H9 (cell line): ENCODE data around the gene FAM124A. TPM values are rescaled to one million over a fixed set of nuclear protein-coding genes. Genes with fewer than 3 reads are reported as not detected.

Experiments
- DNase-seq: peaks from one replicate; pipeline ENCODE4 v3.0.0-alpha.2; 2017
- H2AFZ ChIP-seq: one replicate; pipeline ENCODE4 v1.6.1; 2013; ENCODE audit warnings: mild to moderate bottlenecking, low read length, control low read depth, moderate library complexity
- H2AK5ac ChIP-seq: 2 replicates; pipeline ENCODE4 v1.6.1; 2013; ENCODE audit warnings: low read length, control low read depth, mixed read lengths; ENCODE audit not compliant: insufficient read length
- H2BK120ac ChIP-seq: one replicate; pipeline ENCODE4 v1.6.1; 2013; ENCODE audit warnings: low read depth, mild to moderate bottlenecking, low read length, control low read depth, inconsistent platforms; ENCODE audit not compliant: poor library complexity, severe bottlenecking
- H2BK12ac ChIP-seq: 2 replicates; pipeline ENCODE4 v1.6.1; 2013; ENCODE audit warnings: low read length, control low read depth, mixed read lengths, low read depth; ENCODE audit not compliant: insufficient read length
- H2BK15ac ChIP-seq: 2 replicates; pipeline ENCODE4 v1.6.1; 2013; ENCODE audit warnings: low read depth, low read length, control low read depth
- H2BK20ac ChIP-seq: one replicate; pipeline ENCODE4 v1.6.1; 2013; ENCODE audit warnings: low read depth, mild to moderate bottlenecking, low read length, control low read depth, inconsistent platforms; ENCODE audit not compliant: poor library complexity, severe bottlenecking
- H2BK5ac ChIP-seq: 2 replicates; pipeline ENCODE4 v1.6.1; 2013; ENCODE audit warnings: low read length, control low read depth, mixed read lengths; ENCODE audit not compliant: insufficient read length
- H3K14ac ChIP-seq: 2 replicates; pipeline ENCODE4 v1.6.1; 2013; ENCODE audit warnings: low read length, control low read depth; ENCODE audit not compliant: insufficient read depth
- H3K18ac ChIP-seq: 2 replicates; pipeline ENCODE4 v1.6.1; 2013; ENCODE audit warnings: low read depth, mild to moderate bottlenecking, mixed read lengths, low read length, control low read depth; ENCODE audit not compliant: insufficient read length
- H3K23ac ChIP-seq: 2 replicates; pipeline ENCODE4 v1.6.1; 2013; ENCODE audit warnings: low read length, control low read depth, mixed read lengths, low read depth; ENCODE audit not compliant: insufficient read length
- H3K23me2 ChIP-seq: 2 replicates; pipeline ENCODE4 v1.6.1; 2013; ENCODE audit warnings: low read depth, mild to moderate bottlenecking, mixed read lengths, low read length, control low read depth; ENCODE audit not compliant: insufficient read length, poor library complexity, severe bottlenecking
- H3K27ac ChIP-seq: 2 replicates; pipeline ENCODE4 v1.5.1; 2013; ENCODE audit warnings: low read length, control low read depth, mixed read lengths, low read depth; ENCODE audit not compliant: insufficient read length
- H3K27me3 ChIP-seq: 2 replicates; pipeline ENCODE4 v1.6.1; 2013; ENCODE audit warnings: low read length, control low read depth, inconsistent platforms; ENCODE audit not compliant: insufficient read depth
- H3K4ac ChIP-seq: 2 replicates; pipeline ENCODE4 v1.6.1; 2013; ENCODE audit warnings: low read depth, mild to moderate bottlenecking, control low read depth, inconsistent platforms, low read length, moderate library complexity
- H3K4me1 ChIP-seq: 2 replicates; pipeline ENCODE4 v1.6.1; 2013; ENCODE audit warnings: low read length, control low read depth, inconsistent platforms; ENCODE audit not compliant: insufficient read depth
- H3K4me2 ChIP-seq: 2 replicates; pipeline ENCODE4 v1.6.1; 2013; ENCODE audit warnings: low read length, control low read depth, mixed read lengths; ENCODE audit not compliant: insufficient read length, insufficient read depth
- H3K56ac ChIP-seq: 2 replicates; pipeline ENCODE4 v1.6.1; 2013; ENCODE audit warnings: low read depth, mild to moderate bottlenecking, mixed read lengths, low read length, control low read depth; ENCODE audit not compliant: insufficient read length
- H3K79me1 ChIP-seq: 2 replicates; pipeline ENCODE4 v1.6.1; 2013; ENCODE audit warnings: low read depth, mild to moderate bottlenecking, moderate library complexity, low read length, control low read depth, inconsistent platforms; ENCODE audit not compliant: insufficient read depth, poor library complexity, severe bottlenecking
- H3K79me2 ChIP-seq: 2 replicates; pipeline ENCODE4 v1.6.1; 2013; ENCODE audit warnings: low read length, control low read depth, inconsistent platforms; ENCODE audit not compliant: insufficient read depth
- H3K9ac ChIP-seq: 2 replicates; pipeline ENCODE4 v1.6.1; 2013; ENCODE audit warnings: low read length, control low read depth, mixed read lengths; ENCODE audit not compliant: insufficient read length; ENCODE audit errors: extremely low read depth
- H3K9me3 ChIP-seq: one replicate; pipeline ENCODE4 v1.6.1; 2013; ENCODE audit warnings: low read depth, low read length, inconsistent platforms; ENCODE audit not compliant: control insufficient read depth
- H3T11ph ChIP-seq: one replicate; pipeline ENCODE4 v1.6.1; 2013; ENCODE audit warnings: mild to moderate bottlenecking, low read length, control low read depth, inconsistent platforms
- H4K20me1 ChIP-seq: one replicate; pipeline ENCODE4 v1.6.1; 2013; ENCODE audit not compliant: control insufficient read depth, insufficient read length, insufficient read depth
- H4K5ac ChIP-seq: 2 replicates; pipeline ENCODE4 v1.6.1; 2013; ENCODE audit warnings: low read depth, mild to moderate bottlenecking, mixed read lengths, low read length, control low read depth; ENCODE audit not compliant: insufficient read length
- H4K8ac ChIP-seq: replicated peaks from 2 replicates; pipeline ENCODE4 v1.6.1; 2013; ENCODE audit warnings: low read length, control low read depth, mixed read lengths, low read depth; ENCODE audit not compliant: insufficient read length
- H4K91ac ChIP-seq: 2 replicates; pipeline ENCODE4 v1.6.1; 2013; ENCODE audit warnings: low read depth, mild to moderate bottlenecking, moderate library complexity, mixed read lengths, low read length, control low read depth; ENCODE audit not compliant: insufficient read length
- H3K27ac Mint-ChIP-seq, 3 experiments: 2 replicates in 2 of 3; 3 replicates in 1 of 3; pipeline ENCODE4 v1.8.0; 2020 to 2021; ENCODE audit warnings: mixed read lengths in 3 of 3, mild to moderate bottlenecking in 1 of 3, moderate library complexity in 1 of 3
- H3K27me3 Mint-ChIP-seq: 2 replicates; pipeline ENCODE4 v1.8.0; 2021; ENCODE audit warnings: low read depth, mild to moderate bottlenecking, moderate library complexity, mixed read lengths
- H3K36me3 Mint-ChIP-seq, 3 experiments: 2 replicates in 2 of 3; 3 replicates in 1 of 3; pipeline ENCODE4 v1.8.0; 2020 to 2021; ENCODE audit warnings: low read depth in 3 of 3, mixed read lengths in 3 of 3; ENCODE audit not compliant: insufficient read depth in 1 of 3
- H3K4me1 Mint-ChIP-seq, 2 experiments: 2 replicates each; pipeline ENCODE4 v1.8.0; 2020; ENCODE audit warnings: mixed read lengths in 2 of 2
- H3K4me3 Mint-ChIP-seq, 2 experiments: 2 replicates in 1 of 2; 3 replicates in 1 of 2; pipeline ENCODE4 v1.8.0; 2020 to 2021; ENCODE audit warnings: mild to moderate bottlenecking in 2 of 2, mixed read lengths in 2 of 2, moderate library complexity in 1 of 2
- H3K9me3 Mint-ChIP-seq, 2 experiments: 2 replicates in 1 of 2; 3 replicates in 1 of 2; pipeline ENCODE4 v1.8.0; 2020; ENCODE audit warnings: mild to moderate bottlenecking in 2 of 2, mixed read lengths in 2 of 2, moderate library complexity in 1 of 2
- WGBS: extraction: QIAGEN DNeasy Blood & Tissue Kit; methylation state at CpG from one replicate; pipeline ENCODE4 v1.1.7; 2013; ENCODE audit warnings: missing lambda C conversion rate, low lambda C conversion rate, mixed read lengths; ENCODE audit not compliant: insufficient read length; ENCODE audit errors: extremely low coverage; 5-methylcytosine and 5-hydroxymethylcytosine counted together
- total RNA-seq: library from RNA; stranded (reverse); gene quantifications from 2 replicates; pipeline ENCODE4 v1.2.1, GENCODE V29; 2021
- TF ChIP-seq, protein P1 (sequence below): fragments of 200-600 bp; sonication (generic); conservative IDR thresholded peaks from 3 replicates; pipeline ENCODE4 v1.8.0; 2021; ENCODE audit warnings: antibody characterized with exemption, mild to moderate bottlenecking

Gene FAM124A
- total RNA-seq, 1 experiment from 2014 or later: 41.9 TPM

DNA sequence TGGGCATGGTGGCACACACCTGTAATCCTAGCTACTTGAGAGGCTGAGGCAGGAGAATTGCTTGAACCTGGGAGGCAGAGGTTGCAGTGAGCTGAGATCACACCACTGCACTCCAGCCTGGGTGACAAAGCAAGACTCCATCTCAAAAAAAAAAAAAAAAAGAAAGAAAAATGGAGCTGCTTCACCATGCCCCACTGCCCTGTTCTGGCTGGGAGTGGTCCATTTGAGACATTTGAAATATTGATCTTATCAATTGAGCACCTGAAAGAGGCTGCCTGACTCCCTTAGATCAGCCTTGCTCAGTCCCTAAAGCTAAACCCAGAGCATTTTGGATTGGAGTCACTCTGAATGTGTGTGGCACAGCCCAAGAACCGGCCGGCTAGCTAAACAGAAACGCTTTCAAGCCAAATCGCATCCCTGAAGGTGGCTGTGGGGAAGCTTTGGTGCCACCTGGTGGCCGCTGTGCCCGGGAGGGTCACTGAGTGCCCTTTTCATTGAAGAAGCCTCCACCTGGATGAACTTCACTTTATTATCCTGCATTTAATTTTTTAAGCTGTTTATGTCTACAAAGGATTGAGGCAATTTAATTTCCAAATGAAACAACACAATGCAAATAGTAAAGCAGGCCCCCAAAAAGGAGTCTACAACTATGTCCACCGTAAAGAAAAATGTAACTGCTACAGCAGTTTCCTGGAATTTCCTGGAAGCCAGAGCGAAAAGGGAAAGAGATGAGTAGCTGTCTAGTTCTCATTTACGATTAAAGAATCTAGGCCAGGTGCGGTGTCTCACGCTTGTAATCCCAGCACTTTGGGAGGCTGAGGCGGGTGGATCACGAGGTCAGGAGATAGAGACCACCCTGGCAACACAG is 64.2 kb downstream of the FAM124A start:
- Mint-ChIP-seq H3K9me3 (no peaks in the 10 kb centered on the region), H3K27me3 (no peaks in the 10 kb centered on the region; the same call in 1 of the 2 replicates), H3K4me3 (no peak overlapping the region), H3K36me3 (peaks cover 17 to 19% (median 18%) of the 10 kb centered on the region in 3 experiments; a peak in 6 of 7 replicates), H3K27ac (peak overlapping the region; percentile 53 to 86 (median 80); a peak in 5 of 7 replicates), H3K4me1 (peaks cover 21 to 45% of the 10 kb centered on the region in 2 experiments)
- Histone ChIP-seq H4K5ac (no peak overlapping the region), H4K91ac (no peak overlapping the region), H2AK5ac (no peak overlapping the region), H2BK120ac (no peak overlapping the region), H2BK5ac (no peak overlapping the region), H3K4me1 (peaks cover 3% of the 10 kb centered on the region; the same call in 1 of the 2 replicates), H3T11ph (no peak overlapping the region), H3K79me2 (no peaks in the 10 kb centered on the region), H3K9me3 (no peaks in the 10 kb centered on the region), H2BK12ac (no peak overlapping the region), H3K23ac (no peak overlapping the region), H2AFZ (no peak overlapping the region), H4K20me1 (no peaks in the 10 kb centered on the region), H3K18ac (no peak overlapping the region), H3K56ac (no peak overlapping the region), H3K9ac (no peak overlapping the region), H2BK15ac (no peak overlapping the region), H3K79me1 (no peaks in the 10 kb centered on the region), H3K23me2 (no peaks in the 10 kb centered on the region), H3K4me2 (no peak overlapping the region), H3K27me3 (no peaks in the 10 kb centered on the region), H2BK20ac (no peak overlapping the region), H4K8ac (no peak overlapping the region), H3K4ac (no peak overlapping the region), H3K14ac (no peak overlapping the region), H3K27ac (no peak overlapping the region)
- TF ChIP-seq, protein P1, sequence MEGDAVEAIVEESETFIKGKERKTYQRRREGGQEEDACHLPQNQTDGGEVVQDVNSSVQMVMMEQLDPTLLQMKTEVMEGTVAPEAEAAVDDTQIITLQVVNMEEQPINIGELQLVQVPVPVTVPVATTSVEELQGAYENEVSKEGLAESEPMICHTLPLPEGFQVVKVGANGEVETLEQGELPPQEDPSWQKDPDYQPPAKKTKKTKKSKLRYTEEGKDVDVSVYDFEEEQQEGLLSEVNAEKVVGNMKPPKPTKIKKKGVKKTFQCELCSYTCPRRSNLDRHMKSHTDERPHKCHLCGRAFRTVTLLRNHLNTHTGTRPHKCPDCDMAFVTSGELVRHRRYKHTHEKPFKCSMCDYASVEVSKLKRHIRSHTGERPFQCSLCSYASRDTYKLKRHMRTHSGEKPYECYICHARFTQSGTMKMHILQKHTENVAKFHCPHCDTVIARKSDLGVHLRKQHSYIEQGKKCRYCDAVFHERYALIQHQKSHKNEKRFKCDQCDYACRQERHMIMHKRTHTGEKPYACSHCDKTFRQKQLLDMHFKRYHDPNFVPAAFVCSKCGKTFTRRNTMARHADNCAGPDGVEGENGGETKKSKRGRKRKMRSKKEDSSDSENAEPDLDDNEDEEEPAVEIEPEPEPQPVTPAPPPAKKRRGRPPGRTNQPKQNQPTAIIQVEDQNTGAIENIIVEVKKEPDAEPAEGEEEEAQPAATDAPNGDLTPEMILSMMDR: peak; percentile 99
- WGBS: no CpG with 5 or more reads among the region's 13 CpGs
- peak; percentile 86 for DNase-seq
